GM12801 (cell line): Measurements from ENCODE around the gene SNRPF.

Experiments
- CTCF ChIP-seq: IDR thresholded peaks from one replicate; pipeline ENCODE4 v1.5.1; 2011; ENCODE audit warnings: control low read depth; ENCODE audit not compliant: insufficient read length; ENCODE audit errors: extremely low read depth

Gene SNRPF

GRCh38 chr12:95862038-95862437 lies 3.3 kb downstream of the SNRPF start:
- no peak for TF ChIP-seq CTCF

GRCh38 chr12:95863337-95863736 lies 4.6 kb downstream of the SNRPF start:
- TF ChIP-seq CTCF: no peak

- TF ChIP-seq CTCF: no peak
Observed at GRCh38 chr12:95870897-95871296, 12.1 kb downstream of the SNRPF start.

- no peak for TF ChIP-seq CTCF
Observed at GRCh38 chr12:95874452-95874851, 15.7 kb downstream of the SNRPF start.

- no peak for TF ChIP-seq CTCF
Observed at GRCh38 chr12:95877622-95878021, 18.9 kb downstream of the SNRPF start.

- no peak for TF ChIP-seq CTCF
Observed at GRCh38 chr12:95880895-95881294, 22.1 kb downstream of the SNRPF start.

GRCh38 chr12:95881331-95881955 lies 22.7 kb downstream of the SNRPF start:
- TF ChIP-seq CTCF: no peak
